Astrocyte of the cerebellum (primary cell): ENCODE results near the gene HNRNPH1.

Experiments used
- DNase-seq: peaks from one replicate; pipeline ENCODE4 v3.0.0-alpha.2; 2011; ENCODE audit warnings: low read depth
- H3K4me3 ChIP-seq: 2 replicates; pipeline ENCODE4 v1.5.1; 2011; ENCODE audit warnings: mild to moderate bottlenecking, low read depth, low read length, moderate library complexity
- in situ Hi-C: cut with HindIII; loops from 2 replicates; pipeline ENCODE4 v1.10.0; 2017; ENCODE audit warnings: low sequenced_read_pairs
- TF ChIP-seq, protein P1 (sequence below): IDR thresholded peaks from 2 replicates; pipeline ENCODE4 v1.5.1; 2012; ENCODE audit warnings: low read length, low read depth, moderate library complexity, mild to moderate bottlenecking; ENCODE audit errors: missing control alignments

Gene HNRNPH1

GRCh38 chr5:179614745-179615144 is 8.7 kb downstream of the HNRNPH1 start:
- in situ Hi-C loops, result no loop called here
- H3K4me3 ChIP-seq, result no peak overlapping the region
- no peak for DNase-seq
- TF ChIP-seq, protein P1, sequence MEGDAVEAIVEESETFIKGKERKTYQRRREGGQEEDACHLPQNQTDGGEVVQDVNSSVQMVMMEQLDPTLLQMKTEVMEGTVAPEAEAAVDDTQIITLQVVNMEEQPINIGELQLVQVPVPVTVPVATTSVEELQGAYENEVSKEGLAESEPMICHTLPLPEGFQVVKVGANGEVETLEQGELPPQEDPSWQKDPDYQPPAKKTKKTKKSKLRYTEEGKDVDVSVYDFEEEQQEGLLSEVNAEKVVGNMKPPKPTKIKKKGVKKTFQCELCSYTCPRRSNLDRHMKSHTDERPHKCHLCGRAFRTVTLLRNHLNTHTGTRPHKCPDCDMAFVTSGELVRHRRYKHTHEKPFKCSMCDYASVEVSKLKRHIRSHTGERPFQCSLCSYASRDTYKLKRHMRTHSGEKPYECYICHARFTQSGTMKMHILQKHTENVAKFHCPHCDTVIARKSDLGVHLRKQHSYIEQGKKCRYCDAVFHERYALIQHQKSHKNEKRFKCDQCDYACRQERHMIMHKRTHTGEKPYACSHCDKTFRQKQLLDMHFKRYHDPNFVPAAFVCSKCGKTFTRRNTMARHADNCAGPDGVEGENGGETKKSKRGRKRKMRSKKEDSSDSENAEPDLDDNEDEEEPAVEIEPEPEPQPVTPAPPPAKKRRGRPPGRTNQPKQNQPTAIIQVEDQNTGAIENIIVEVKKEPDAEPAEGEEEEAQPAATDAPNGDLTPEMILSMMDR, result no peak

DNA sequence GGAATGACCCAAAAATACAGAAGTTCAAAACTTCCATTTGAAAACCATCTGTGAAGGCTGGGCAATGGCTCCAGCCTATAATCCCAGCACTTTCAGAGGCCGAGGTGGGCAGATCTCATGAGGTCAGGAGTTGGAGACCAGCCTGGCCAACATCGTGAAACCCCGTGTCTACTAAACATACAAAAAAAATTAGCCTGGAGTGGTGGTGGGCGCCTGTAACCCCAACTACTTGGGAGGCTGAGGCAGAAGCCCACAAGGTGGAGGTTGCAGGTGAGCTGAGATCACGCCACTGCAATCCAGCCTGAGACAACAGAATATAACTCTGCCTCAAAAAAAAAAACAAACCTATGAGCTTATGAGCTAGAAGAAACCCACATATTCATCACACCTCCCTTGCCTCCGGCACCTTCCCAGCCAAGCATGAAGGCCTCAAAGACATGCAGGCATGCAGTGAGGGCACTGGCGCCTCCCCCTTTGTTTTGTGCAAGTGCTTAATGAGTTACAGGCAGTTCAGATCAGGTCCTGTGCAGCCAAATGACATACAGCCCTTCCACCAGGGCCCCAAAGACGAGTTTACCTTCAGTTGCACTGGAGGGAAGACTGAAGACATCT is 9.9 kb downstream of the HNRNPH1 start:
- TF ChIP-seq, protein P1, result no peak
- in situ Hi-C loops, result no loop called here
- DNase-seq, result no peak
- no peak overlapping the region for H3K4me3 ChIP-seq

DNA sequence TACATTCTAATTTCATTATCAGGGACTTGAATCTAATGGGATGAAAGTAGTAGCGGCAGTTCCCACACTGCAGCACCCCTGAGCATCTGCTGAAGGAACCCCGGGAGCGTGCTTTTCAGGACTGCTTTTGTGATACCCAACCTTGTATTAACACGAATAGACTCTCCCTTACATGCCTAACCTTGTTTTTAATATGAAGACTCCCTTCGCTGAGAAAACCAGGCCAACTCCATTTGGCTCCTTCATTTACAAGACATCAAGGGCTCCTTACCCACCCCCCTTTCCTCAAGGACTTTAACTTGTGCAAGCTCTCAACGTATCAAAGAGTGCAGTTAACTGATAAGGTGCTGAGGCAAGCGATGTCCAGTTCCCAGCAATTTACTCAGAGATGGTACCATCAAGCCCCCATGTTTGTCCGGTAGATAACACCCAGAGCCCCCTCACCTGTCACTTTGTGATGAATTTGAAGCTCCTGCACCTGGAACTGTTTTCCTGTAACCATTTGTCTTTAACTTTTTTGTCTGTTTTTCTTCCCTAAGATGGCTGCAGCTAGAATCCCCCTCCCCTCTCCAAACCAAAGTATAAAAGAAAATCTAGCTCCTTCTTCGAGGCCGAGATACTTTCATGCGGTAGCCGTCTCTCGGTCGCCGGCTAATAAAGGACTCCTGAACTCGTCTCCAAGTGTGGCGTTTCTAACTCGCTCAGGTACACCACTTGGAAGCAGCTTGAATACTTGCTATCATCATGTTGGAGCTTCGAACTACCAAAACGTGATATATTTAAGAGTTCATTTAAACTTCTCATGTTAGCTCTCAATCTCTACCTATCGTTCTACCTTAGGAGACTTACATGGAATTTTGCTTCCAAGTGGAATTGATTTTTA is 10.7 kb downstream of the HNRNPH1 start:
- no peak overlapping the region for H3K4me3 ChIP-seq
- DNase-seq, result no peak
- in situ Hi-C loops, result no loop called here
- TF ChIP-seq, protein P1, result no peak

GRCh38 chr5:179610903-179611265 is 12.6 kb downstream of the HNRNPH1 start:
- TF ChIP-seq, protein P1, result no peak
- DNase-seq, result no peak
- in situ Hi-C loops, result no loop called here
- H3K4me3 ChIP-seq, result no peak overlapping the region

- DNase-seq, result no peak
- in situ Hi-C loops, result no loop called here
- no peak overlapping the region for H3K4me3 ChIP-seq
- TF ChIP-seq, protein P1, result no peak
These were observed 13.2 kb downstream of the HNRNPH1 start for GRCh38 chr5:179610109-179610902.

GRCh38 chr5:179609834-179610108 is 13.7 kb downstream of the HNRNPH1 start:
- in situ Hi-C loops, result no loop called here
- TF ChIP-seq, protein P1, result no peak
- no peak for DNase-seq
- H3K4me3 ChIP-seq, result no peak overlapping the region
